ENCODE data around the gene MYO5B.

The MYO5B gene

GRCh38 chr18:49955263-49955662, 239.7 kb downstream of the MYO5B start:
- Histone ChIP-seq H3K79me2 (ENCODE audit: insufficient read depth, low read length) (no peaks in the 10 kb centered on the region), H3K27me3 (ENCODE audit: low read length) (no peaks in the 10 kb centered on the region), H3K4me3 (ENCODE audit: insufficient read depth, low read length, poor library complexity, severe bottlenecking) (no peak overlapping the region), H3K27ac (ENCODE audit: low read depth, low read length) (no peak overlapping the region), H2AFZ (ENCODE audit: low read depth, low read length, severe bottlenecking) (no peak overlapping the region), H3K9me2 (replicated peaks; ENCODE audit: insufficient read depth, low read length) (no peaks in the 10 kb centered on the region), H4K20me1 (ENCODE audit: low read depth, low read length) (no peaks in the 10 kb centered on the region), H3K9me3 (ENCODE audit: insufficient read depth, low read length) (no peaks in the 10 kb centered on the region), H3F3A (ENCODE audit: insufficient read depth) (no peaks in the 10 kb centered on the region), H3K36me3 (ENCODE audit: low read length) (no peaks in the 10 kb centered on the region), H3K9ac (ENCODE audit: low read length) (no peak overlapping the region), H3K4me2 (ENCODE audit: low read depth, low read length, poor library complexity, severe bottlenecking) (no peak overlapping the region)
- TF ChIP-seq EZH2phosphoT487 (conservative IDR thresholded peaks at IDR 0.05; ENCODE audit: low read length) (no peak), CTCF (IDR thresholded peaks at IDR 0.05; ENCODE audit: insufficient read depth, low read length, poor library complexity, severe bottlenecking) (no peak)

GRCh38 chr18:49953391-49953790, 241.6 kb downstream of the MYO5B start:
- Histone ChIP-seq H3K4me3 (ENCODE audit: insufficient read depth, low read length, poor library complexity, severe bottlenecking) (no peak overlapping the region), H3K9ac (ENCODE audit: low read length) (no peak overlapping the region), H3K9me2 (replicated peaks; ENCODE audit: insufficient read depth, low read length) (no peaks in the 10 kb centered on the region), H3K36me3 (ENCODE audit: low read length) (no peaks in the 10 kb centered on the region), H3K79me2 (ENCODE audit: insufficient read depth, low read length) (no peaks in the 10 kb centered on the region), H3K4me2 (ENCODE audit: low read depth, low read length, poor library complexity, severe bottlenecking) (no peak overlapping the region), H3K27me3 (ENCODE audit: low read length) (no peaks in the 10 kb centered on the region), H3K9me3 (ENCODE audit: insufficient read depth, low read length) (no peaks in the 10 kb centered on the region), H3K27ac (ENCODE audit: low read depth, low read length) (no peak overlapping the region), H3F3A (ENCODE audit: insufficient read depth) (no peaks in the 10 kb centered on the region), H2AFZ (ENCODE audit: low read depth, low read length, severe bottlenecking) (no peak overlapping the region), H4K20me1 (ENCODE audit: low read depth, low read length) (no peaks in the 10 kb centered on the region)
- TF ChIP-seq EZH2phosphoT487 (conservative IDR thresholded peaks at IDR 0.05; ENCODE audit: low read length), result no peak
- TF ChIP-seq CTCF (IDR thresholded peaks at IDR 0.05; ENCODE audit: insufficient read depth, low read length, poor library complexity, severe bottlenecking), result no peak

- Histone ChIP-seq H3F3A (ENCODE audit: insufficient read depth) (no peaks in the 10 kb centered on the region), H3K9me3 (ENCODE audit: insufficient read depth, low read length) (no peaks in the 10 kb centered on the region), H3K9ac (ENCODE audit: low read length) (no peak overlapping the region), H3K9me2 (replicated peaks; ENCODE audit: insufficient read depth, low read length) (no peaks in the 10 kb centered on the region), H3K4me3 (ENCODE audit: insufficient read depth, low read length, poor library complexity, severe bottlenecking) (no peak overlapping the region), H3K4me2 (ENCODE audit: low read depth, low read length, poor library complexity, severe bottlenecking) (no peak overlapping the region), H4K20me1 (ENCODE audit: low read depth, low read length) (no peaks in the 10 kb centered on the region), H3K79me2 (ENCODE audit: insufficient read depth, low read length) (no peaks in the 10 kb centered on the region), H3K27me3 (ENCODE audit: low read length) (no peaks in the 10 kb centered on the region), H3K27ac (ENCODE audit: low read depth, low read length) (no peak overlapping the region), H3K36me3 (ENCODE audit: low read length) (no peaks in the 10 kb centered on the region), H2AFZ (ENCODE audit: low read depth, low read length, severe bottlenecking) (no peak overlapping the region)
- TF ChIP-seq EZH2phosphoT487 (conservative IDR thresholded peaks at IDR 0.05; ENCODE audit: low read length) (no peak), CTCF (IDR thresholded peaks at IDR 0.05; ENCODE audit: insufficient read depth, low read length, poor library complexity, severe bottlenecking) (no peak)
Observed at GRCh38 chr18:49949951-49950395, 245.0 kb downstream of the MYO5B start.
